Fibroblast of the aortic adventitia (primary cell): ENCODE results near the gene TYW5. TPM values are rescaled to one million over a fixed set of nuclear protein-coding genes. Genes with fewer than 3 reads are reported as not detected.

Source experiments
- DNase-seq: peaks from one replicate; pipeline ENCODE4 v3.0.0-alpha.2; 2010; ENCODE audit warnings: low read depth
- H3K4me3 ChIP-seq: 2 replicates; pipeline ENCODE4 v1.5.1; 2011; ENCODE audit warnings: low read depth, mild to moderate bottlenecking, control low read depth, low read length, moderate library complexity
- total RNA-seq: library from RNA; depleted of rRNA; stranded (reverse); fragments of >200 nt; gene quantifications from 2 replicates; pipeline ENCODE4 v1.2.3, GENCODE V29; 2012; ENCODE audit warnings: low replicate concordance
- TF ChIP-seq, protein P1 (sequence below): IDR thresholded peaks from 2 replicates; pipeline ENCODE4 v1.5.1; 2011; ENCODE audit warnings: mild to moderate bottlenecking, low read length, control low read depth, inconsistent platforms; ENCODE audit not compliant: insufficient read depth

Gene TYW5
- total RNA-seq, 1 donor: 7.8 TPM

DNA sequence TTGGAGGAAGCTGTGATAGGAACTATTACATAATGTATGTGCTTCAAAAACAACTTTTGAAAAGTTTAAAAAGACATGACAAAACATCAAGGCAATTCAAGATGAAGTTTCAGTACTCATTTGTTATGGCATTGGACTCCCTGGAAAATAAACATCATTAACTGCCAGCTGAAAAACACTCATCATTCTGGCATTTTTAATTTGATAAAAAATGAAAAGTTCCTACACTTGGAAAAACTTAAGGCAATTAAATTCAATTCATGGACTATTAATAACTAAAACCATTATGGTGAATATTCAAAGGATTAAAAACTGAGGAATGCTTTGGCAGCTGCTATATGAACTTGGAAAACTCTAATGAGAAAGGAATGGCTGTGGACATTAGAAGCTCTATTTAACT, 8.5 kb downstream of the TYW5 start:
- TF ChIP-seq, protein P1, sequence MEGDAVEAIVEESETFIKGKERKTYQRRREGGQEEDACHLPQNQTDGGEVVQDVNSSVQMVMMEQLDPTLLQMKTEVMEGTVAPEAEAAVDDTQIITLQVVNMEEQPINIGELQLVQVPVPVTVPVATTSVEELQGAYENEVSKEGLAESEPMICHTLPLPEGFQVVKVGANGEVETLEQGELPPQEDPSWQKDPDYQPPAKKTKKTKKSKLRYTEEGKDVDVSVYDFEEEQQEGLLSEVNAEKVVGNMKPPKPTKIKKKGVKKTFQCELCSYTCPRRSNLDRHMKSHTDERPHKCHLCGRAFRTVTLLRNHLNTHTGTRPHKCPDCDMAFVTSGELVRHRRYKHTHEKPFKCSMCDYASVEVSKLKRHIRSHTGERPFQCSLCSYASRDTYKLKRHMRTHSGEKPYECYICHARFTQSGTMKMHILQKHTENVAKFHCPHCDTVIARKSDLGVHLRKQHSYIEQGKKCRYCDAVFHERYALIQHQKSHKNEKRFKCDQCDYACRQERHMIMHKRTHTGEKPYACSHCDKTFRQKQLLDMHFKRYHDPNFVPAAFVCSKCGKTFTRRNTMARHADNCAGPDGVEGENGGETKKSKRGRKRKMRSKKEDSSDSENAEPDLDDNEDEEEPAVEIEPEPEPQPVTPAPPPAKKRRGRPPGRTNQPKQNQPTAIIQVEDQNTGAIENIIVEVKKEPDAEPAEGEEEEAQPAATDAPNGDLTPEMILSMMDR: no peak
- no peak for DNase-seq
- no peak overlapping the region for H3K4me3 ChIP-seq

DNA sequence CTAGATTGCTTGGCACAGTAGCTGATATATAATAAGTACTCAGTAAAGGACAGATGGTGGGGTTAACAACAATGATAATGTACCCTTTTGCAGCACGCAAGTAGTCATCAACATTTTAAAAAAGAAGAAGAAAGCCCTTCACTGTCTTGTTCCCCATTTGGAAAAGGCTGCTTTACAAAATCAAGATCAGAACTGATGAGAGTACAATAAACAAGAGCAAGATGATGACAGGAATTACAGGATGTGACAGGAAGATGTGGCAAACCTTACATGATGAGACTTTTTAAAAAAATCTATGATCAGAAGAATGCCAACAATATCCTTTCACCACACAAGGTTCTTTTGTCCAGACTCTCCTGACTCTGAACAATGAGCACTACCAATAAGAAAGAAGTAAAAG, 9.1 kb downstream of the TYW5 start:
- TF ChIP-seq, protein P1: no peak
- H3K4me3 ChIP-seq: no peak overlapping the region

DNA sequence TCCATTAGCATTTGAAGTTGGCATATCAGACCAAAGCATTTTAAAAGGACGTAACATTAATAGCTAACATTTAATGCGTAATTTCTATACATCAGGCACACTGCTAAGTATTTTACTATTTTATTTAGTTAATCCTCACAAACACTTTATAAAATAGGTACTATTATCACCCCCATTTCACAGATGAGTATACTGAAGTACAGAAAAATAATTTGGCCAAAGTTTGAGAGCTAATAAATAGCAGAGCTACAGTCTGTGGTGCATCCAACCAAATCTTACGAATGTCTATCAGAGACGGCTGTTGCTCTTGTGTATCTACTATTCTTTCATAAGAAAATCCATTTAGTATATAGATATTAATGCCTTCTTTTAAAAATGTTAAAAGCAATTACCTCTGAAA, 11.9 kb downstream of the TYW5 start:
- TF ChIP-seq, protein P1: no peak
- H3K4me3 ChIP-seq: no peak overlapping the region
- no peak for DNase-seq

More for the DNA sequence above, 9.1 kb downstream of the TYW5 start:
- DNase-seq: no peak

DNA sequence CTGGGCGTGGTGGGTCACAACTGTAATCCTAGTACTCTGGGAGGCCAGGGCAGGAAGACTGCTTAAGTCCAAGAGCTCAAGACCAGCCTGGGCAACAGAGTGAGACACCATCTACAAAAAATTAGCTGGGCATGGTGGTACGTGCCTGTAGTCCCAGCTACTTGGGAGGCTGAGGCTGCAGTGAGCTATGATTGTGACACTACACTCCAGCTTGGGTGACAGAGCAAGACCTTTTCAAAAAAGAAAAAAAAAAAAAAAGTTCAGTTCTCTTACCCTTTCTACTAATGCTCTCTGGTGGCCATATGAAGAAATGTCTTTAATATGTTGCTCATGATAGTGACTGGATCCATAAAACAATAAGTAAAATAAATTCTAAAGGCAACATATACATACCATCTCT, 14.9 kb downstream of the TYW5 start:
- TF ChIP-seq, protein P1: peak; percentile 31
- no peak overlapping the region for H3K4me3 ChIP-seq
- DNase-seq: peak; percentile 27

DNA sequence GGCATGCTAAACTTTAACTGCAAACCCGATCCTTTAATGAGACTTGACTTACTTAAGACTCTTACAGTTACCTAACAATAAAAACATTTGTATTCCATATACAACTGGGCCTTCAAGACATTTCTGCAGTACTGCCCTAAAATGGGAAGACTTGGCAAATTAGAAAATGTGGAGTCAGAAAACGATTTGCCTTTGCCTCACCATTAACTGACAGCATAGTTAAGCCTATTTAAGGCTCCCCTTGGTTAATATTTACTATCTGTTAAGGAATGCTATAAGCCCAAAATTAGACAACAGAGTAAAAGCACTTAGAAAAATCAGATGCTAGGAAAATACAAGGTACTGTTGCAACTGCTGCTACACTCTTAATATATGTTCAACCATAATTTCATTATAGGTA, 18.7 kb downstream of the TYW5 start:
- DNase-seq: no peak
- TF ChIP-seq, protein P1: no peak

DNA sequence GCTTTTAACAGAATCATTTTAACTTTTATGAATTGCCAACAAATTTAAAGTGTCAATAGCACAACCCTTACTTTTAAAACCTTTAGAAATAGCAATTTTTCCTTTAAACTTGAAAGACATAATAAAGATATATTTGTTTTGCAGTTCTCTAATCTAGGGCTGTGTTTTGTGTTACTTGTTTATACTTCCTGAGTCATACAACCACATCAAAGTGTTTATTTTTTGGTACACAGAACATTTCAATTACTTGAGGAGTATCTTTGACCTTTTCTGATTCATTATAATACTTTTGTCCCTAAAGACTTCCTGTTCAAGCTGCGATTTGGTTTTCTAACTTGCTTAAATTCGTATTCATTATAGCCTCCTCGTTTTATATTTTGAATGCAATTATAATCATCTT, 21.8 kb downstream of the TYW5 start:
- H3K4me3 ChIP-seq: no peak overlapping the region
- DNase-seq: no peak
- TF ChIP-seq, protein P1: no peak

More for the DNA sequence above, 18.7 kb downstream of the TYW5 start:
- no peak overlapping the region for H3K4me3 ChIP-seq

DNA sequence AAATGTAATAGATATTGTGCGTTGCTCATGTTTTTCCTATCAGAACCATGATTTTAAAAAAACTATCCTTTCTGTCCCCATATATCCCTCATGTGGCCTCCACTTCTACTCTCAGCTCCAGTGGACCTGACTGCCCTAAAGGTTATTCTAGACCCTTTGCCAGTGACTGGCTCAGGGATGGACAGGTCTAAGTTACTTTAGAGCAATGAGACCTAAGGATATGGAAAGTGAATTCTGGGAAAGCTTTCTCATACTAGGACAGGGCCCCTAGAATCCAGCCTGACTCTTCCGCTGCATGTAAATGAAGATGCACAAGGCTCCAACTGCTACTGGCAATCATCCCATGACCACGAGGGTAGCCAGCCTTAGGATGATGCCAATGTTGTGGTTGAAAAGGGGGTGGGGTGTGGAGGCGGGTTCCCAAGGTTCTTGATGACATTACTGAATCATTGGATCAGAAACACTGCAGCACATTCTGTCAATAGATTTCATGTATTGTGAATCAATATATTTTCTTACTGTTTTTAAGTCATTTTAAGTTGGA, 22.9 kb downstream of the TYW5 start:
- no peak for DNase-seq
- H3K4me3 ChIP-seq: no peak overlapping the region
- TF ChIP-seq, protein P1: no peak
